ENCODE measurements around the gene POLD1.

Gene POLD1

DNA sequence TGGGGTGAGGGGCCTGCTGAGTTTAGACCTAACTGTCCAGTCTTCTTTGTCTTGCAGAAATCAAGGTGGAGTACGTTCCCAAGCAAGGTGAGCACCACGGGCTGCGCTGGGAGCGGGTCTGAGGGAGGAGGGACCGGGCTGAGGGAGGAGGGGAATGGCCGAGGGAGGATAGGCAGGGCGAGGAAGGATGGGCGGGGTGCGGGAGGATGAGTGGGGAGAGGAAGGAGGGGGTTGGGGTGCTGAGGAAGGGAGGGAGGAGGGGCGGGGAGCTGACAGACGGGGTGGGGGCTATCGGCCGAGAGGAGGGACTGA lies 67.0 kb downstream of the POLD1 start:
- TF ChIP-seq CTCF (IDR thresholded peaks at IDR 0.05; ENCODE audit: low read depth, low read length, poor library complexity, severe bottlenecking) (no peak), EZH2phosphoT487 (IDR thresholded peaks at IDR 0.05; ENCODE audit: borderline replicate concordance, low read length) (no peak)
- no peak overlapping the region for H3K4me2 ChIP-seq (ENCODE audit: low read length)
- H3K27ac ChIP-seq (ENCODE audit: low read depth, low read length): no peak overlapping the region
- peaks cover 48% of the 10 kb centered on the region for H3K36me3 ChIP-seq (ENCODE audit: control insufficient read depth, low read length)
- H3K4me3 ChIP-seq (ENCODE audit: low read length): no peak overlapping the region
- H3K9me3 ChIP-seq (ENCODE audit: control insufficient read depth, insufficient read depth, low read length): no peaks in the 10 kb centered on the region
- no peaks in the 10 kb centered on the region for H3K79me2 ChIP-seq (ENCODE audit: control insufficient read depth, low read length)
- no peaks in the 10 kb centered on the region for H3K27me3 ChIP-seq (ENCODE audit: control insufficient read depth, low read length)
- H3K4me1 ChIP-seq (ENCODE audit: control insufficient read depth, low read length): no peaks in the 10 kb centered on the region
- H3K9me2 ChIP-seq (replicated peaks; ENCODE audit: control insufficient read depth, low read length): no peaks in the 10 kb centered on the region
- no peaks in the 10 kb centered on the region for H4K20me1 ChIP-seq (ENCODE audit: control insufficient read depth, insufficient read depth, low read depth, low read length)
- H3F3A ChIP-seq (ENCODE audit: control insufficient read depth, insufficient read depth): no peaks in the 10 kb centered on the region

GRCh38 chr19:50453243-50453642 lies 69.1 kb downstream of the POLD1 start:
- H3K79me2 ChIP-seq (ENCODE audit: control insufficient read depth, low read length): no peaks in the 10 kb centered on the region
- no peak overlapping the region for H3K27ac ChIP-seq (ENCODE audit: low read depth, low read length)
- H3K4me2 ChIP-seq (ENCODE audit: low read length): no peak overlapping the region
- no peaks in the 10 kb centered on the region for H3K9me3 ChIP-seq (ENCODE audit: control insufficient read depth, insufficient read depth, low read length)
- H3K36me3 ChIP-seq (ENCODE audit: control insufficient read depth, low read length): peaks cover 46% of the 10 kb centered on the region
- no peaks in the 10 kb centered on the region for H4K20me1 ChIP-seq (ENCODE audit: control insufficient read depth, insufficient read depth, low read depth, low read length)
- no peak overlapping the region for H3K4me3 ChIP-seq (ENCODE audit: low read length)
- TF ChIP-seq EZH2phosphoT487 (IDR thresholded peaks at IDR 0.05; ENCODE audit: borderline replicate concordance, low read length): no peak
- TF ChIP-seq CTCF (IDR thresholded peaks at IDR 0.05; ENCODE audit: low read depth, low read length, poor library complexity, severe bottlenecking): no peak
- no peaks in the 10 kb centered on the region for H3K4me1 ChIP-seq (ENCODE audit: control insufficient read depth, low read length)
- no peaks in the 10 kb centered on the region for H3K9me2 ChIP-seq (replicated peaks; ENCODE audit: control insufficient read depth, low read length)
- H3F3A ChIP-seq (ENCODE audit: control insufficient read depth, insufficient read depth): no peaks in the 10 kb centered on the region
- no peaks in the 10 kb centered on the region for H3K27me3 ChIP-seq (ENCODE audit: control insufficient read depth, low read length)

DNA sequence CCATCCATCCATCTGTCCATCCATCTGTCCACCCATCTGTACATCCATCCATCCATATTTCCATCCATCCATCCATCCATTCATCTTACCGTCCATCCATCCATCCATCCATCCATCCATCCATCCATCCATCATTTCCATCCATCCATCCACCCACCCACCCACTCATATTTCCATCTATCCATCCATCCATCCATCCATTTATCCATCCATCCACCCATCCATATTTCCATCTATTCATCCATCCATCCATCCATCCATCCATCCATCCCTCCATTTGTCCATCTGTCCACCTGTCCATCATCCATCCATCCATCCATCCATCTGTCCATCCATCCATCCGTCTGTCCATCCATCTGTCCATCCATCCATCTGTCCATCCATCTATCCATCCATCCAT lies 71.8 kb downstream of the POLD1 start:
- Histone ChIP-seq H3F3A (ENCODE audit: control insufficient read depth, insufficient read depth) (peaks cover 13% of the 10 kb centered on the region), H3K4me1 (ENCODE audit: control insufficient read depth, low read length) (peaks cover 21% of the 10 kb centered on the region), H3K4me2 (ENCODE audit: low read length) (no peak overlapping the region), H3K9me2 (replicated peaks; ENCODE audit: control insufficient read depth, low read length) (no peaks in the 10 kb centered on the region), H3K79me2 (ENCODE audit: control insufficient read depth, low read length) (no peaks in the 10 kb centered on the region), H4K20me1 (ENCODE audit: control insufficient read depth, insufficient read depth, low read depth, low read length) (no peaks in the 10 kb centered on the region), H3K27me3 (ENCODE audit: control insufficient read depth, low read length) (no peaks in the 10 kb centered on the region), H3K9me3 (ENCODE audit: control insufficient read depth, insufficient read depth, low read length) (no peaks in the 10 kb centered on the region), H3K27ac (ENCODE audit: low read depth, low read length) (no peak overlapping the region), H3K4me3 (ENCODE audit: low read length) (no peak overlapping the region), H3K36me3 (ENCODE audit: control insufficient read depth, low read length) (peaks cover 40% of the 10 kb centered on the region)
- TF ChIP-seq CTCF (IDR thresholded peaks at IDR 0.05; ENCODE audit: low read depth, low read length, poor library complexity, severe bottlenecking) (no peak), EZH2phosphoT487 (IDR thresholded peaks at IDR 0.05; ENCODE audit: borderline replicate concordance, low read length) (no peak)

GRCh38 chr19:50457300-50457699 lies 73.2 kb downstream of the POLD1 start:
- H3K36me3 ChIP-seq (ENCODE audit: control insufficient read depth, low read length): peaks cover 39% of the 10 kb centered on the region
- no peaks in the 10 kb centered on the region for H4K20me1 ChIP-seq (ENCODE audit: control insufficient read depth, insufficient read depth, low read depth, low read length)
- peaks cover 14% of the 10 kb centered on the region for H3F3A ChIP-seq (ENCODE audit: control insufficient read depth, insufficient read depth)
- H3K79me2 ChIP-seq (ENCODE audit: control insufficient read depth, low read length): no peaks in the 10 kb centered on the region
- H3K4me3 ChIP-seq (ENCODE audit: low read length): no peak overlapping the region
- no peaks in the 10 kb centered on the region for H3K9me2 ChIP-seq (replicated peaks; ENCODE audit: control insufficient read depth, low read length)
- peaks cover 27% of the 10 kb centered on the region for H3K4me1 ChIP-seq (ENCODE audit: control insufficient read depth, low read length)
- no peak overlapping the region for H3K4me2 ChIP-seq (ENCODE audit: low read length)
- TF ChIP-seq EZH2phosphoT487 (IDR thresholded peaks at IDR 0.05; ENCODE audit: borderline replicate concordance, low read length): no peak
- TF ChIP-seq CTCF (IDR thresholded peaks at IDR 0.05; ENCODE audit: low read depth, low read length, poor library complexity, severe bottlenecking): no peak
- no peak overlapping the region for H3K27ac ChIP-seq (ENCODE audit: low read depth, low read length)
- H3K9me3 ChIP-seq (ENCODE audit: control insufficient read depth, insufficient read depth, low read length): no peaks in the 10 kb centered on the region
- no peaks in the 10 kb centered on the region for H3K27me3 ChIP-seq (ENCODE audit: control insufficient read depth, low read length)
